Measurements from ENCODE around the gene EMILIN3. TPM values are rescaled to one million over a fixed set of nuclear protein-coding genes. Genes with fewer than 3 reads are reported as not detected.
A peak's percentile ranks its signal among the peaks of the same experiment; 100 is the strongest.

Gene EMILIN3
- total RNA-seq, 1 experiment from 2014 or later: 5.9 TPM

DNA sequence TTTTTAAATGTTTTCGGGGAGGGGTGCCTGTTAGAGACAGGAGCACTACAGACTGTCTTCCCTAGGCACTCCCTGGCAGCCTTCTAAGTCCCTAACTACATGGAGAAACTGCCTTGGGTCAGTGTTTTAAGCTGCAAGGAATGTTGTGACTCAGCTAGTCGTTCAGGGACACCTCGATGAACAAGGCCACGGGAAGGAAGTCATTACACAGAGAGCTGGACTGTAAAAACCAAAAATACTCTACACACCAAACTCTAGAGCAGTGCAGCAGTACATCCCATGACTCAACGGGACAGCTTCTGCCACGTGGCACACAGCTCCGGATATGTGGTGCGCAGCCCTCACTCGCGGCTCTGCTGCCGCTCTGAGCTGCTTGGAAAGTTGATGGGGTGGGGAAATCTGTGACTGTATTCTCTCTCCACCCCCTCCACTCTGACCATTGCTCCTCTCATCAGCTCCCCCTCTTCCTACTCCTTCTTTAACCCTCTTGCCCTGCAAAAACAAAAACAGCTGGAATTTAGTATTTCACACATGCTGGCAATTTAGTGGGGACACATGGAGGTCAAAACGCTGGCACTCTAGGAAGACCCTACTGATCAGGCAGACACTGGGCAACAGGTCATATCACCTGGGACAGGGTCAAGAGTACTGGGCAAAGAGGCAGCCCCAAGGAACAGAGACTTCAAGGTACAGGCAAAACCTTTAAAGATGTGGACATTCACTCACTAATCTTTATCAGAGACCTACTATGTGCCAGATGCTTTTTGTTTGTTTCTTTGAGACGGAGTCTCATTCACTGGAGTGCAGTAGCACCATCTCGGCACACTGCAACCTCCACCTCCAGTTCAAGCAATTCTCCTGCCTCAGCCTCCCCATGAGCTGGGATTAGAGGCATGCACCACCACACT is 36.9 kb downstream of the EMILIN3 start:
- H4K8ac ChIP-seq (replicated peaks; ENCODE audit: insufficient read length, low read depth, low read length): no peak overlapping the region
- H3K23ac ChIP-seq (ENCODE audit: insufficient read length, low read depth, low read length): no peak overlapping the region
- H3K79me2 ChIP-seq (ENCODE audit: insufficient read depth, low read length): no peaks in the 10 kb centered on the region
- no peak overlapping the region for H2BK15ac ChIP-seq (ENCODE audit: low read depth, low read length)
- no peak overlapping the region for H3K4ac ChIP-seq (ENCODE audit: low read depth, low read length)
- H3K56ac ChIP-seq (ENCODE audit: insufficient read length, low read depth, low read length): no peak overlapping the region
- no peaks in the 10 kb centered on the region for H3K9me3 Mint-ChIP-seq
- H3K4me3 Mint-ChIP-seq: no peak overlapping the region
- no peak for DNase-seq
- no peak overlapping the region for H3K14ac ChIP-seq (ENCODE audit: insufficient read depth, low read length)
- no CpG with 5 or more reads among the region's 14 CpGs for WGBS (ENCODE audit: extremely low coverage, insufficient read length, low lambda C conversion rate)
- H3K18ac ChIP-seq (ENCODE audit: insufficient read length, low read depth, low read length): no peak overlapping the region
- no peak overlapping the region for H2BK20ac ChIP-seq (ENCODE audit: low read depth, low read length, poor library complexity, severe bottlenecking)
- no peak overlapping the region for H4K91ac ChIP-seq (ENCODE audit: insufficient read length, low read depth, low read length)
- no peaks in the 10 kb centered on the region for H3K4me1 ChIP-seq (ENCODE audit: insufficient read depth, low read length)
- no peak overlapping the region for H3K27ac ChIP-seq (ENCODE audit: insufficient read length, low read depth, low read length)
- H3K9me3 ChIP-seq (ENCODE audit: control insufficient read depth, low read depth, low read length): no peaks in the 10 kb centered on the region
- no peaks in the 10 kb centered on the region for H4K20me1 ChIP-seq (ENCODE audit: control insufficient read depth, insufficient read depth, insufficient read length)
- H3K4me1 Mint-ChIP-seq: 0 out of 4 replicates have a peak, but pooled peaks cover 0 to 2% of the 10 kb centered on the region in 2 experiments
- no peak overlapping the region for H2BK120ac ChIP-seq (ENCODE audit: low read depth, low read length, poor library complexity, severe bottlenecking)
- peaks cover 9% of the 10 kb centered on the region for H3K27me3 Mint-ChIP-seq (ENCODE audit: low read depth)
- H3K9ac ChIP-seq (ENCODE audit: extremely low read depth, insufficient read length, low read length): no peak overlapping the region
- H3K79me1 ChIP-seq (ENCODE audit: insufficient read depth, low read depth, low read length, poor library complexity, severe bottlenecking): no peaks in the 10 kb centered on the region
- H2AFZ ChIP-seq (ENCODE audit: low read length): no peak overlapping the region
- no peak overlapping the region for H3K4me2 ChIP-seq (ENCODE audit: insufficient read depth, insufficient read length, low read length)
- H2AK5ac ChIP-seq (ENCODE audit: insufficient read length, low read length): no peak overlapping the region
- H3K27me3 ChIP-seq (ENCODE audit: insufficient read depth, low read length): no peaks in the 10 kb centered on the region
- H3T11ph ChIP-seq (ENCODE audit: low read length): no peak overlapping the region
- no peak overlapping the region for H2BK5ac ChIP-seq (ENCODE audit: insufficient read length, low read length)
- TF ChIP-seq, protein P1, sequence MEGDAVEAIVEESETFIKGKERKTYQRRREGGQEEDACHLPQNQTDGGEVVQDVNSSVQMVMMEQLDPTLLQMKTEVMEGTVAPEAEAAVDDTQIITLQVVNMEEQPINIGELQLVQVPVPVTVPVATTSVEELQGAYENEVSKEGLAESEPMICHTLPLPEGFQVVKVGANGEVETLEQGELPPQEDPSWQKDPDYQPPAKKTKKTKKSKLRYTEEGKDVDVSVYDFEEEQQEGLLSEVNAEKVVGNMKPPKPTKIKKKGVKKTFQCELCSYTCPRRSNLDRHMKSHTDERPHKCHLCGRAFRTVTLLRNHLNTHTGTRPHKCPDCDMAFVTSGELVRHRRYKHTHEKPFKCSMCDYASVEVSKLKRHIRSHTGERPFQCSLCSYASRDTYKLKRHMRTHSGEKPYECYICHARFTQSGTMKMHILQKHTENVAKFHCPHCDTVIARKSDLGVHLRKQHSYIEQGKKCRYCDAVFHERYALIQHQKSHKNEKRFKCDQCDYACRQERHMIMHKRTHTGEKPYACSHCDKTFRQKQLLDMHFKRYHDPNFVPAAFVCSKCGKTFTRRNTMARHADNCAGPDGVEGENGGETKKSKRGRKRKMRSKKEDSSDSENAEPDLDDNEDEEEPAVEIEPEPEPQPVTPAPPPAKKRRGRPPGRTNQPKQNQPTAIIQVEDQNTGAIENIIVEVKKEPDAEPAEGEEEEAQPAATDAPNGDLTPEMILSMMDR (conservative IDR thresholded peaks at IDR 0.05): no peak
- H3K27ac Mint-ChIP-seq: peak overlapping the region in 1 of 3 experiments; percentile 30; a peak in 1 of 7 replicates
- H2BK12ac ChIP-seq (ENCODE audit: insufficient read length, low read depth, low read length): no peak overlapping the region
- H3K23me2 ChIP-seq (ENCODE audit: insufficient read length, low read depth, low read length, poor library complexity, severe bottlenecking): no peaks in the 10 kb centered on the region
- no peaks in the 10 kb centered on the region for H3K36me3 Mint-ChIP-seq (ENCODE audit: insufficient read depth in 1 of 3, low read depth in 3 of 3)
- no peak overlapping the region for H4K5ac ChIP-seq (ENCODE audit: insufficient read length, low read depth, low read length)
